Inflammatory macrophage treated with lipopolysaccharide for 4 hours (primary cell): ENCODE data around the gene DPYSL5.
A peak's percentile ranks its signal among the peaks of the same experiment; 100 is the strongest.

Experiments used
- DNase-seq: peaks from one replicate; pipeline ENCODE4 v3.0.0-alpha.2; 2020

The DPYSL5 gene

GRCh38 chr2:26846334-26847306 lies 1.3 kb upstream of the DPYSL5 start:
- DNase-seq = peak; percentile 74

- DNase-seq = no peak
Observed at GRCh38 chr2:26847307-26847654, 651 bp upstream of the DPYSL5 start.

GRCh38 chr2:26848336-26849055 lies 564 bp downstream of the DPYSL5 start:
- no peak for DNase-seq

GRCh38 chr2:26849056-26849999 lies 1.4 kb downstream of the DPYSL5 start:
- DNase-seq = no peak

GRCh38 chr2:26850000-26850431 lies 2.1 kb downstream of the DPYSL5 start:
- DNase-seq = no peak

GRCh38 chr2:26850505-26850904 lies 2.6 kb downstream of the DPYSL5 start:
- no peak for DNase-seq

GRCh38 chr2:26852405-26853306 lies 4.7 kb downstream of the DPYSL5 start:
- DNase-seq = no peak

- DNase-seq = no peak
Observed at GRCh38 chr2:26853751-26854150, 5.8 kb downstream of the DPYSL5 start.

GRCh38 chr2:26854283-26854827 lies 6.4 kb downstream of the DPYSL5 start:
- no peak for DNase-seq

GRCh38 chr2:26855466-26855865 lies 7.5 kb downstream of the DPYSL5 start:
- DNase-seq = no peak

GRCh38 chr2:26859622-26860021 lies 11.7 kb downstream of the DPYSL5 start:
- DNase-seq = no peak

GRCh38 chr2:26860211-26860850 lies 12.4 kb downstream of the DPYSL5 start:
- no peak for DNase-seq

- DNase-seq = no peak
Observed at GRCh38 chr2:26861610-26862224, 13.8 kb downstream of the DPYSL5 start.

- no peak for DNase-seq
Observed at GRCh38 chr2:26864226-26864625, 16.3 kb downstream of the DPYSL5 start.

- no peak for DNase-seq
Observed at GRCh38 chr2:26864646-26865045, 16.7 kb downstream of the DPYSL5 start.

GRCh38 chr2:26870585-26871095 lies 22.7 kb downstream of the DPYSL5 start:
- no peak for DNase-seq

- DNase-seq = no peak
Observed at GRCh38 chr2:26873286-26873983, 25.5 kb downstream of the DPYSL5 start.

- no peak for DNase-seq
Observed at GRCh38 chr2:26874514-26874913, 26.6 kb downstream of the DPYSL5 start.

GRCh38 chr2:26875065-26875634 lies 27.2 kb downstream of the DPYSL5 start:
- peak; percentile 72 for DNase-seq
